T-helper 2 cell treated with Interferon-gamma antibody and Interleukin-4, amounts not matched to agents 5 μg/mL and 100 μg/mL, for 36 hours (primary cell): Measurements from ENCODE around the gene FGD2.
"Not testable (repeated sequence)": the region's sequence is repeated elsewhere in the genome, so short reads cannot be mapped to it uniquely, and the experiment has no call there.

Source experiments
- DNase-seq: peaks from one replicate; pipeline ENCODE4 v3.0.0; 2021; ENCODE audit warnings: low spot score
- H3K27ac Mint-ChIP-seq: one replicate; pipeline ENCODE4 v1.8.0; 2021; ENCODE audit warnings: mild to moderate bottlenecking, mixed read lengths
- H3K27me3 Mint-ChIP-seq: one replicate; pipeline ENCODE4 v1.8.0; 2021; ENCODE audit warnings: low read depth, mixed read lengths
- H3K36me3 Mint-ChIP-seq: one replicate; pipeline ENCODE4 v1.8.0; 2021; ENCODE audit warnings: low read depth, mixed read lengths
- H3K4me1 Mint-ChIP-seq: one replicate; pipeline ENCODE4 v1.8.0; 2021; ENCODE audit warnings: low read depth, mixed read lengths
- H3K4me3 Mint-ChIP-seq: one replicate; pipeline ENCODE4 v1.8.0; 2022; ENCODE audit warnings: mild to moderate bottlenecking, moderate library complexity, mixed read lengths
- H3K9me3 Mint-ChIP-seq: one replicate; pipeline ENCODE4 v1.8.0; 2021; ENCODE audit warnings: mixed read lengths

Gene FGD2

DNA sequence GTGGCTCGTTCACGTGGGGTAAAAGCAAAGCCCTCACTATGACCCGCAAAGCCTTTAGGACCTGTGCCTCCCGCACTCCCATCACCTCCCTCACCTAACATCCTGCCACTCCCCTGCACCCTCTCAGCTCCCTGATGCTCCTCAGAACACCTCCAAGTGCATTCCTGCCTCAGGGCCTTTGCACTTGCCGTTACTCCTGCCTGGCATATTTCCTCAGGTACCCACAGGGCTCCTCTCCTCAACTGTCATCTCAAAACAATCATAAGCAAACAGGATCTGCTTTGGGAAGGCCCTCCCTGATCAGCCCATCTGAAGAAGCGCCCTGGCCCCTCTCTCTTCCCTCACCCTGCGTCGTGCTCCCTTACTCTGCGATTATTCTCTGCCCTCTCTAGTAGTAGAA is 49.1 kb downstream of the FGD2 start:
- Mint-ChIP-seq H3K4me1 (peaks cover 43% of the 10 kb centered on the region), H3K27ac (no peak overlapping the region), H3K27me3 (no peaks in the 10 kb centered on the region), H3K36me3 (no peaks in the 10 kb centered on the region), H3K9me3 (no peaks in the 10 kb centered on the region), H3K4me3 (no peak overlapping the region)
- no peak for DNase-seq

DNA sequence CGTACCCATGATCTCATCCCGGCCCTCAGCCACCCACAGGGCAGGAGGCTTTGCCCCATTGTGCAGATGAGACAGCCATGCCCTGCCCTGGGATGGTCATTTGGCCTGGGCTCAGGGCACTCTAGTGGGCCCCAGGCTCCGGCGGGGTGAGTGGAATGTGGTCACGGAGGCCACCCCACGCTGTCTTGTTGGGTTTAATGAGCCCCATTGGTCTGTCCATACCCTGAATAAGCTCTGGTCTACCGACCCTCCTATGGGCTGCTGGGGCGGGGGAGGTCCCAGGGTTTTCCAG is 50.6 kb downstream of the FGD2 start:
- no peaks in the 10 kb centered on the region for H3K9me3 Mint-ChIP-seq
- H3K36me3 Mint-ChIP-seq, result no peaks in the 10 kb centered on the region
- peaks cover 35% of the 10 kb centered on the region for H3K4me1 Mint-ChIP-seq
- H3K27ac Mint-ChIP-seq, result no peak overlapping the region
- H3K4me3 Mint-ChIP-seq, result no peak overlapping the region
- DNase-seq, result no peak
- H3K27me3 Mint-ChIP-seq, result no peaks in the 10 kb centered on the region

DNA sequence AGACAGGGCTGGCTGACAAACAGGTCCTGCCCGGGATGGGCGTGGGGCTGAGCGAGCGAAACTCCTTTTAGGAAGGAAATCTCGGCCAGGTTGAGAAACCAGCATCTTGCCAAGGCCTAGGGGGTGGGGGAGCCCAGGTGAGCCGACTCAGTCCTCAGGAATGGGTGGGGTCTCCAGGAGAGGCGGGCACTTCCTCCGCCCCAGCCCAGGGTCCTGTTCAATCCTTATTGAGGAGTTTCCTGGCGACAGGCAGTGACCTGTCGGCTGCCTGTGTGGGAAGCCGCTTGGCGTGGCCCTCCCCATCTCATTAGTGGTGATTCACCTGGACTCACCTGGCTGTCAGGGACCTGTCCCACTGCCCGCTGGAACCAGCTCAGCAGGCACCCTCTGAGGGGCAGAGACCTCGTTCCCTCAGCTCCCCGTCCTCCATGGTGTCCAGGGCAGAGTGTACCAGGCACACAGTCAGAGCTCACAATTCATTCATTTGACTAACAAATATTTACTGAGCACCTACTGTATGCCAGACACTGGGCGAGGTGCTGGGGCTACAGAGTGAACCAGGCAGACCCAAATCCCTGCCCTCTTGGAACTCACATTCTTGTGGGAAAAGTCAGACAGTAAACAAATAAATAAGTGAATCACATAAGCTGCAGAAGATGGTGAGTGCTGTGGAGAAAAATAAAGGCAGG is 51.1 kb downstream of the FGD2 start:
- H3K4me1 Mint-ChIP-seq, result peaks cover 30% of the 10 kb centered on the region
- H3K27ac Mint-ChIP-seq, result peak overlapping the region; percentile 5
- H3K36me3 Mint-ChIP-seq, result no peaks in the 10 kb centered on the region
- DNase-seq, result no peak
- H3K27me3 Mint-ChIP-seq, result no peaks in the 10 kb centered on the region
- H3K9me3 Mint-ChIP-seq, result no peaks in the 10 kb centered on the region
- no peak overlapping the region for H3K4me3 Mint-ChIP-seq

DNA sequence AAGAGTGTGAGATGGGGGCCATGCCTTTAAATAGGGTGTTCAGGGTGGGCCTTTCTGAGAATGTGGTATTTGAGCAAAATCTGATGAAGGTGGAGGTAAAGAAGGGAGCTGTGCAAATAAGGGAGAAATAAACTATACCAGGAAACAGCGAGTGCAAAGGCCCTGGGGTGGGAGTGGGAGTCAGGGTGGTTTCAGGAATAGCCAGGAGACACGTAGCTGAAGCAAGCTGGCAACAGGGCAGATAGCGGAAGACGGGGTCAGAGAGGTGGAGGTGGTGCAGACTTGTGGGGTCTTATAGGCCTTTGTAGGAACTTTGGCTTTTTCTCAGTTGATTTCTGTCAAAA is 51.6 kb downstream of the FGD2 start:
- H3K36me3 Mint-ChIP-seq, result no peaks in the 10 kb centered on the region
- no peak for DNase-seq
- H3K27me3 Mint-ChIP-seq, result no peaks in the 10 kb centered on the region
- peaks cover 25% of the 10 kb centered on the region for H3K4me1 Mint-ChIP-seq
- no peak overlapping the region for H3K4me3 Mint-ChIP-seq
- no peaks in the 10 kb centered on the region for H3K9me3 Mint-ChIP-seq
- H3K27ac Mint-ChIP-seq, result peak overlapping the region; percentile 5

DNA sequence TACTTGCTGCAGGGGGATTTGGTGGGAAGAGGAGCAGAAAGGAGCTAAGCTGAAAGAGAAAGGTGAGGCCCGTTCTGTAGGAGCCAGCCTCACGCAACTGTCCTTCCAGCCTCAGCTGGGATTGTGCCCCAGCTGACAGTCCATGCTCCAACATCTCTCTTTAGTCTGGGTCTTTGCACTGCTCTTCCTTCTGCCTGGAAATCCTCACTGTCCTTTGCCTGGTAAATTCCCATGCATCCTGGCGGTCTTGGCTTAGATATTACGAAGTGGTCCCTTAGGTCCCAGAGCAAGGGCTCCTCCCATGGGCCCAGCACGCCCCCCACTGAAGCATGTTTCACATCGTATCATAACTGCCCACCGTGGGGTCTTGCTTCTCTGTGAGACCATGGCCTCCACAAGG is 52.2 kb downstream of the FGD2 start:
- Mint-ChIP-seq H3K27me3 (no peaks in the 10 kb centered on the region), H3K27ac (no peak overlapping the region), H3K4me1 (peaks cover 22% of the 10 kb centered on the region), H3K4me3 (no peak overlapping the region), H3K36me3 (no peaks in the 10 kb centered on the region), H3K9me3 (no peaks in the 10 kb centered on the region)
- no peak for DNase-seq

- no peak for DNase-seq
- Mint-ChIP-seq H3K36me3 (no peaks in the 10 kb centered on the region), H3K27me3 (no peaks in the 10 kb centered on the region), H3K4me3 (no peak overlapping the region), H3K27ac (no peak overlapping the region), H3K4me1 (peaks cover 19% of the 10 kb centered on the region), H3K9me3 (no peaks in the 10 kb centered on the region)
Observed at GRCh38 chr6:37058084-37058586, 52.7 kb downstream of the FGD2 start.

DNA sequence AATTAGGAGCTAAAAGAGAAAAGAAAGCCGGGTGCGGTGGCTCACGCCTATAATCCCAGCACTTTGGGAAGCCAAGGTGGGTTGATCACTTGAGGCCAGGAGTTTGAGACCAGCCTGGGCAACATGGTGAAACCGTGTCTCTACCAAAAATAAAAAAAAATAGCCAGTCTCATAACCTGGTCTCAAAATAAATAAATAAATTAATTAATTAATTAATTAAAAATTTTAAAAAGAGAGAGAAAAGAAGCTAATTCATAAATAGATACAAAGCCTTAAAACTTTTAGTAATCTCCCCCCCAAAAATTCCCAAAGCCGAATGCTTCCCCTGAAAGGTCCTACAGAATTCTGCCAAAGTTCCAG is 53.5 kb downstream of the FGD2 start:
- H3K4me1 Mint-ChIP-seq, result peaks cover 19% of the 10 kb centered on the region
- not testable (repeated sequence) for H3K27me3 Mint-ChIP-seq, H3K9me3 Mint-ChIP-seq, DNase-seq, H3K27ac Mint-ChIP-seq, H3K36me3 Mint-ChIP-seq, H3K4me3 Mint-ChIP-seq

DNA sequence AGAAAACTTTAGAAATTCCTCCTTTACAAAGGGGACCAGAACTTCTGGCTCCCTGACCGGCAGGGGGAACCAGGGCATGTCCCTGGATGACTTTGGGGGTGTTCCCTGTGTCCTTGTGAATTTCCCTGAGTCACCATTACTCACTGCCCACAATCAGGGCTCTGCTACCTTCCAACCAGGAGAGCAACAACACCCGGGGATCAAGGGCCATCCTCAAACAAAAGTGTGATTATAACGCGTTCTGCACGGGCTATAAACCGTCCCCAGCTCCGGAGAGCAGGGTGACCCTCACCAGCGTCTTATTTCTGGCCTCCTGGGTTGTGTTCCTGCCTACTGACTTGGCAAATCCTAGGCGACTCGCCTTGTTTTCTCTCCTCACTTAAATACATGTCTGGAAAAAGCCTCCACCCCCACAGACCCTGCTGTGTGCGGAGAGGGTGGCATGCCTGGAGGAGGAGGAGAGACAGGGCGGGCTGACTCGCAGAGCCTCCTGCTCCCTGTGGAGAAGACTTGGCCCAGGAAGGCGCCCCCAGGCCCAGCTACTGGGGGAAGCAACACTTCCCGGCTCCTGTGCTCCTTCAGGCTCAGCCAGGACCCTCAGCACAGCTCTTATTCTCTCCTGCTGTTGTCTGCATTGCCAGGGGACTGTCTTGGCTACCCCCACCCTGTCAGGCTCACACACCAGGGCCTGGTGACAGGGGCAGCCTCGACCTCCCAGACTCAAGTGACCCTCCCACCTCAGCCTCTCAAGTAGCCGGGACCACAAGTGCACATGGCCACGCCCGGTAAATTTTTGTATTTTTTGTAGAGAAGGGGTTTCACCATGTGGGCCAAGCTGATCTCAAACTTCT is 54.1 kb downstream of the FGD2 start:
- no peak overlapping the region for H3K4me3 Mint-ChIP-seq
- no peaks in the 10 kb centered on the region for H3K36me3 Mint-ChIP-seq
- no peak for DNase-seq
- H3K9me3 Mint-ChIP-seq, result no peaks in the 10 kb centered on the region
- H3K4me1 Mint-ChIP-seq, result peaks cover 17% of the 10 kb centered on the region
- no peak overlapping the region for H3K27ac Mint-ChIP-seq
- H3K27me3 Mint-ChIP-seq, result no peaks in the 10 kb centered on the region

GRCh38 chr6:37060195-37060559 is 54.7 kb downstream of the FGD2 start:
- Mint-ChIP-seq H3K36me3 (no peaks in the 10 kb centered on the region), H3K27me3 (no peaks in the 10 kb centered on the region), H3K27ac (no peak overlapping the region), H3K4me1 (peaks cover 16% of the 10 kb centered on the region), H3K9me3 (no peaks in the 10 kb centered on the region), H3K4me3 (no peak overlapping the region)
- no peak for DNase-seq

DNA sequence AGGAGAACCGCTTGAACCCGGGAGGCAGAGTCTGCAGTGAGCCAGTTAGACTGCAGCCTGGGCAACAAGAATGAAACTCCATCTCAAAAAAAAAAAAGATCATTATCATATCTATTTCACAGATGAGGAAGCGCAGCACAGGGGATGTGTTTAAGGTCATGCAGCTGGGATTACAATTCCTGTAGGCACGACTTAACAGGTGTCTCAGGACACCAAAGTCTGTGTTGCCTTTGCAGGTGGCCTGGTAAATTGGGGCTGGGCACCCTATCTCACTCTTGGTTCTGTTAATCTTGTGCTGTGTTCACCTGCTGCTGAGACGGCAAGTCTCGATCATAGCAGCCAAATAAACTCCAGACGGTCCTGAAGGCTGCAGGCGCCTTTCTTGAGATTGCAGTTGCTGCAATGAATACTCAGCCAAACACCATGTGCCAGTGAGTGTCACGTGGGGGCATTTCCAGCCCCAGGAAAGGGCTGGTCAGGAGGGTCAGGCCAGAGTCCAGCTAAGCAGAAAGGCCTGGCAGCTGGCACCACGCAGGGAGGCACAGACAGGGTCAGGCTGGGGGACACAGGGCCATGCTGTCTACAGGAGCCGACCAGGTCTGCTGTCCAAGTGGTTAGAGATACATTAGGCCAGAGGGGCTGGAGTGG is 55.8 kb downstream of the FGD2 start:
- Mint-ChIP-seq H3K27me3 (no peaks in the 10 kb centered on the region), H3K4me3 (no peak overlapping the region), H3K9me3 (no peaks in the 10 kb centered on the region), H3K27ac (no peak overlapping the region), H3K36me3 (no peaks in the 10 kb centered on the region), H3K4me1 (peaks cover 16% of the 10 kb centered on the region)
- no peak for DNase-seq

DNA sequence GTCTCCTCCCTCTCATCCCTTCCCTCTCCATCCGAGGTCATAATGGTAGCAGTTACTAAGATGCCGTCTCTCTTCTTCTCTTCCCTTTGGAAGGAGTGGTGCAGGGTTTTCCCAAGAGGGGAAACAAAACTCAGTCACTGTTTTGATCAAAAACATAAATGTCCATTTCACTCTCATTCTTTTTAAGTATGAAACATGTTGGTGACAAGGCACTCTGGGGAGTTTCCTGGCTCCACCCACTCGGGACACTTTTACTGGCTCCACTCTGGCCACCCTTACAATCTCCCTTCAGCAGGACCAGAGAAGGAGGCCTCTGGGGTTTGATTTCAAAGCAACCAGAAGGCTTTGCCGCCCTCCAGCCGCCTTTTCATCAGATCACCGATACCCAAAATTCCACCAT is 57.0 kb downstream of the FGD2 start:
- H3K27ac Mint-ChIP-seq, result no peak overlapping the region
- no peaks in the 10 kb centered on the region for H3K9me3 Mint-ChIP-seq
- H3K27me3 Mint-ChIP-seq, result no peaks in the 10 kb centered on the region
- no peak for DNase-seq
- no peak overlapping the region for H3K4me3 Mint-ChIP-seq
- no peaks in the 10 kb centered on the region for H3K36me3 Mint-ChIP-seq
- peaks cover 16% of the 10 kb centered on the region for H3K4me1 Mint-ChIP-seq

GRCh38 chr6:37068356-37069270 is 63.2 kb downstream of the FGD2 start:
- Mint-ChIP-seq H3K4me3 (no peak overlapping the region), H3K27me3 (no peaks in the 10 kb centered on the region), H3K36me3 (no peaks in the 10 kb centered on the region), H3K27ac (no peak overlapping the region), H3K4me1 (peaks cover 27% of the 10 kb centered on the region), H3K9me3 (no peaks in the 10 kb centered on the region)
- no peak for DNase-seq

DNA sequence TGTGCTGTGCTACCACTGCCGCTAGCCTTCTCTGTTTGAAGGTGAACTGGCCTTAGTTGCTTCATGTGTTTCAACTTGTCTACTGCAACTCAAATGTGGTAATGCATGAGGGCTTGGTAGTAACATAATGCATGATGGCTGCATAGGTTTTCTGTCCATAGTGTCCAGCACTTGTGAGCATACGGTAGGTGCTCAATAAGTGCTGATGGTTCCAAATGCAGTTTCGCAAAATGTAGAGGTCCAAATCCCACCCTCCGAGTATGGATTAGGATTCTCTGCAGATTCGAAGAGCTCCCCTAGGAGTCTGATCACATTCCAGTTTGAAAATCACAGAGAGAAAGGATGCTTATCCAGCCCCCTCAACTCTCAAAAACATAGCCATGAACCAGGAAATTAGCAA is 64.2 kb downstream of the FGD2 start:
- Mint-ChIP-seq H3K4me3 (no peak overlapping the region), H3K27ac (no peak overlapping the region), H3K27me3 (no peaks in the 10 kb centered on the region), H3K4me1 (peaks cover 27% of the 10 kb centered on the region), H3K36me3 (no peaks in the 10 kb centered on the region), H3K9me3 (no peaks in the 10 kb centered on the region)
- DNase-seq, result no peak

DNA sequence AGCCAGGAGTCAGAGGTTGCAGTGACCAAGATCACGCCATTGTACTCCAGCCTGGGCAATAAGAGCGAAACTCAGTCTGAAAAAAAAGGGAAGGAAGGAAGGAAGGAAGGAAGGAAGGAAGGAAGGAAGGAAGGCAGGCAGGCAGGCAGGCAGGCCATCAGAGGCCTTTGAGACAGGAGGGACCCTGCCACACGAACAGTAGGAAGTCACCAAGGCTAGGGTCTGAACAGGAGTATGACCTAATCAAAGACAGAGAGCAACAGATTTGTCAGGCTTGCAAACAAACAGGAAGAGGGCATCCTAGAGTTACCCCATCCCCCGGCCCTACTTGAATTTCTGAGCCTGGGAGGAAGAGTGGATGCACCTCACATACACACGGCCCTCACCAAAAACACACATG is 67.1 kb downstream of the FGD2 start:
- no peaks in the 10 kb centered on the region for H3K9me3 Mint-ChIP-seq
- no peak overlapping the region for H3K4me3 Mint-ChIP-seq
- peaks cover 24% of the 10 kb centered on the region for H3K4me1 Mint-ChIP-seq
- no peak for DNase-seq
- H3K27me3 Mint-ChIP-seq, result no peaks in the 10 kb centered on the region
- H3K36me3 Mint-ChIP-seq, result no peaks in the 10 kb centered on the region
- H3K27ac Mint-ChIP-seq, result peak overlapping the region; percentile 34
